ENCODE data around the gene LHFPL6.

Gene LHFPL6

GRCh38 chr13:39385621-39386231, 217.3 kb downstream of the LHFPL6 start:
- Histone ChIP-seq H2BK12ac (ENCODE audit: low read length) (no peak overlapping the region), H3K36me3 (ENCODE audit: control insufficient read depth in 1 of 2, insufficient read depth in 2 of 2, low read length in 2 of 2) (no peaks in the 10 kb centered on the region), H2BK120ac (ENCODE audit: insufficient read depth, low read length, poor library complexity) (no peak overlapping the region), H3K14ac (ENCODE audit: low read length) (no peak overlapping the region), H3K27ac (ENCODE audit: low read depth, low read length) (no peak overlapping the region), H3K9ac (ENCODE audit: low read length) (no peak overlapping the region), H4K8ac (ENCODE audit: low read depth, low read length) (no peak overlapping the region), H3K4ac (ENCODE audit: low read depth, low read length) (no peak overlapping the region), H2BK5ac (ENCODE audit: low read depth, low read length, poor library complexity) (no peak overlapping the region), H2AK5ac (ENCODE audit: low read length) (no peak overlapping the region), H2AFZ (ENCODE audit: insufficient read depth, low read length, poor library complexity) (no peak overlapping the region), H3K4me2 (ENCODE audit: low read length) (no peak overlapping the region), H3K27me3 (ENCODE audit: insufficient read depth, low read length) (no peaks in the 10 kb centered on the region), H3K79me2 (ENCODE audit: control insufficient read depth, insufficient read depth, low read length, poor library complexity) (no peaks in the 10 kb centered on the region), H4K91ac (ENCODE audit: low read depth, low read length) (no peak overlapping the region), H3K9me3 (ENCODE audit: insufficient read depth, low read depth, low read length) (no peaks in the 10 kb centered on the region), H3K4me3 (ENCODE audit: low read depth, low read length) (no peak overlapping the region), H4K12ac (ENCODE audit: low read depth, low read length) (no peak overlapping the region), H3K4me1 (ENCODE audit: control insufficient read depth in 1 of 2, insufficient read depth in 2 of 2, low read length in 2 of 2) (no peaks in the 10 kb centered on the region), H3K23ac (ENCODE audit: low read length) (no peak overlapping the region), H3K79me1 (ENCODE audit: low read length) (no peaks in the 10 kb centered on the region), H3K18ac (ENCODE audit: low read length) (no peak overlapping the region)
- DNase-seq = no peak
- no CpG with 5 or more reads among the region's 3 CpGs for WGBS (ENCODE audit: extremely low coverage, insufficient coverage, insufficient read length)

DNA sequence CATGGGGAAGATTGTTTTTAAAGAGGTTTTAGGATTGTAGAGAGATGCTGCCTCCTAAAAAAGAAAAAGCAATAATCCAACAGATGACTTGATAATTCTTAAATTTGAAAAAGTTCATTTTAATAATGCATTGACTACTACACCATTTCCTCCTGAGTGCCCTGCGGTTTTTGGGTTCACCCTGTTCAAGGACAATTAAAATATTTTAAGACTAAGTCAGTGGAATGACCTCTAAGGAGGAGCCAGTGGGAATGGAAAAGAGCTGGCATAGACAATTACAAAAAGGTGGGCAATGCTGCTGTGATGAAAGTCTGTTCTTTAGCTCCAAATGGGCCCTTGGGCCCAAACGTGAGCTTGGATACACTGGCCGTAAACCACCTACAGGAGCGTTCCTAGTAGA, 217.8 kb downstream of the LHFPL6 start:
- Histone ChIP-seq H3K14ac (ENCODE audit: low read length) (no peak overlapping the region), H2AFZ (ENCODE audit: insufficient read depth, low read length, poor library complexity) (no peak overlapping the region), H3K79me2 (ENCODE audit: control insufficient read depth, insufficient read depth, low read length, poor library complexity) (no peaks in the 10 kb centered on the region), H2BK5ac (ENCODE audit: low read depth, low read length, poor library complexity) (no peak overlapping the region), H2BK12ac (ENCODE audit: low read length) (no peak overlapping the region), H3K9ac (ENCODE audit: low read length) (no peak overlapping the region), H2BK120ac (ENCODE audit: insufficient read depth, low read length, poor library complexity) (no peak overlapping the region), H3K4me1 (ENCODE audit: control insufficient read depth in 1 of 2, insufficient read depth in 2 of 2, low read length in 2 of 2) (no peaks in the 10 kb centered on the region), H3K27ac (ENCODE audit: low read depth, low read length) (no peak overlapping the region), H3K18ac (ENCODE audit: low read length) (no peak overlapping the region), H3K4me2 (ENCODE audit: low read length) (no peak overlapping the region), H4K12ac (ENCODE audit: low read depth, low read length) (no peak overlapping the region), H2AK5ac (ENCODE audit: low read length) (no peak overlapping the region), H3K4ac (ENCODE audit: low read depth, low read length) (no peak overlapping the region), H3K4me3 (ENCODE audit: low read depth, low read length) (no peak overlapping the region), H4K91ac (ENCODE audit: low read depth, low read length) (no peak overlapping the region), H3K9me3 (ENCODE audit: insufficient read depth, low read depth, low read length) (no peaks in the 10 kb centered on the region), H3K36me3 (ENCODE audit: control insufficient read depth in 1 of 2, insufficient read depth in 2 of 2, low read length in 2 of 2) (no peaks in the 10 kb centered on the region), H3K23ac (ENCODE audit: low read length) (no peak overlapping the region), H3K27me3 (ENCODE audit: insufficient read depth, low read length) (no peaks in the 10 kb centered on the region), H3K79me1 (ENCODE audit: low read length) (no peaks in the 10 kb centered on the region), H4K8ac (ENCODE audit: low read depth, low read length) (no peak overlapping the region)
- DNase-seq = no peak
- no CpG with 5 or more reads among the region's 4 CpGs for WGBS (ENCODE audit: extremely low coverage, insufficient coverage, insufficient read length)

- Histone ChIP-seq H3K4me3 (ENCODE audit: low read depth, low read length) (no peak overlapping the region), H3K27me3 (ENCODE audit: insufficient read depth, low read length) (no peaks in the 10 kb centered on the region), H3K4ac (ENCODE audit: low read depth, low read length) (no peak overlapping the region), H4K12ac (ENCODE audit: low read depth, low read length) (no peak overlapping the region), H3K14ac (ENCODE audit: low read length) (no peak overlapping the region), H3K79me2 (ENCODE audit: control insufficient read depth, insufficient read depth, low read length, poor library complexity) (no peaks in the 10 kb centered on the region), H3K79me1 (ENCODE audit: low read length) (no peaks in the 10 kb centered on the region), H3K18ac (ENCODE audit: low read length) (no peak overlapping the region), H3K4me1 (ENCODE audit: control insufficient read depth in 1 of 2, insufficient read depth in 2 of 2, low read length in 2 of 2) (no peaks in the 10 kb centered on the region), H3K27ac (ENCODE audit: low read depth, low read length) (no peak overlapping the region), H3K23ac (ENCODE audit: low read length) (no peak overlapping the region), H2AFZ (ENCODE audit: insufficient read depth, low read length, poor library complexity) (no peak overlapping the region), H2BK120ac (ENCODE audit: insufficient read depth, low read length, poor library complexity) (no peak overlapping the region), H3K36me3 (ENCODE audit: control insufficient read depth in 1 of 2, insufficient read depth in 2 of 2, low read length in 2 of 2) (no peaks in the 10 kb centered on the region), H3K4me2 (ENCODE audit: low read length) (no peak overlapping the region), H4K91ac (ENCODE audit: low read depth, low read length) (no peak overlapping the region), H4K8ac (ENCODE audit: low read depth, low read length) (no peak overlapping the region), H3K9ac (ENCODE audit: low read length) (no peak overlapping the region), H2BK5ac (ENCODE audit: low read depth, low read length, poor library complexity) (no peak overlapping the region), H2AK5ac (ENCODE audit: low read length) (no peak overlapping the region), H2BK12ac (ENCODE audit: low read length) (no peak overlapping the region), H3K9me3 (ENCODE audit: insufficient read depth, low read depth, low read length) (no peaks in the 10 kb centered on the region)
- 100% methylated on average over 1 of the region's 2 CpGs for WGBS (ENCODE audit: extremely low coverage, insufficient coverage, insufficient read length)
- DNase-seq = no peak
Measured at GRCh38 chr13:39381456-39381855, 221.5 kb downstream of the LHFPL6 start.

- Histone ChIP-seq H2AFZ (ENCODE audit: insufficient read depth, low read length, poor library complexity) (no peak overlapping the region), H3K9ac (ENCODE audit: low read length) (no peak overlapping the region), H3K27ac (ENCODE audit: low read depth, low read length) (no peak overlapping the region), H4K8ac (ENCODE audit: low read depth, low read length) (no peak overlapping the region), H3K18ac (ENCODE audit: low read length) (no peak overlapping the region), H3K27me3 (ENCODE audit: insufficient read depth, low read length) (no peaks in the 10 kb centered on the region), H2BK120ac (ENCODE audit: insufficient read depth, low read length, poor library complexity) (no peak overlapping the region), H3K4me2 (ENCODE audit: low read length) (no peak overlapping the region), H3K4me3 (ENCODE audit: low read depth, low read length) (no peak overlapping the region), H2BK12ac (ENCODE audit: low read length) (no peak overlapping the region), H2AK5ac (ENCODE audit: low read length) (no peak overlapping the region), H3K79me2 (ENCODE audit: control insufficient read depth, insufficient read depth, low read length, poor library complexity) (no peaks in the 10 kb centered on the region), H2BK5ac (ENCODE audit: low read depth, low read length, poor library complexity) (no peak overlapping the region), H3K9me3 (ENCODE audit: insufficient read depth, low read depth, low read length) (no peaks in the 10 kb centered on the region), H3K4ac (ENCODE audit: low read depth, low read length) (no peak overlapping the region), H3K14ac (ENCODE audit: low read length) (no peak overlapping the region), H4K91ac (ENCODE audit: low read depth, low read length) (peak overlapping the region; percentile 14), H3K23ac (ENCODE audit: low read length) (no peak overlapping the region), H3K79me1 (ENCODE audit: low read length) (no peaks in the 10 kb centered on the region), H4K12ac (ENCODE audit: low read depth, low read length) (no peak overlapping the region), H3K4me1 (ENCODE audit: control insufficient read depth in 1 of 2, insufficient read depth in 2 of 2, low read length in 2 of 2) (no peaks in the 10 kb centered on the region), H3K36me3 (ENCODE audit: control insufficient read depth in 1 of 2, insufficient read depth in 2 of 2, low read length in 2 of 2) (no peaks in the 10 kb centered on the region)
- WGBS (ENCODE audit: extremely low coverage, insufficient coverage, insufficient read length) = no CpG with 5 or more reads among the region's 4 CpGs
- peak in 1 of 2 donors; percentile 9 for DNase-seq
Measured at GRCh38 chr13:39379667-39380655, 223.0 kb downstream of the LHFPL6 start.

Data from trophoblast cell (in vitro differentiated cells and primary cell).